PC-3 (cell line): ENCODE data around the gene C1QTNF3. TPM values are rescaled to one million over a fixed set of nuclear protein-coding genes. Genes with fewer than 3 reads are reported as not detected.
"Not testable (repeated sequence)": the region's sequence is repeated elsewhere in the genome, so short reads cannot be mapped to it uniquely, and the experiment has no call there.

Experiments
- ATAC-seq: fragments of 200-7000 bp; cut with Tn5 transposase; 2 replicates; pipeline ENCODE4 v1.9.1; 2020; ENCODE audit warnings: mild to moderate bottlenecking, moderate library complexity
- Bru-seq: library from RNA; stranded (reverse); fragments of 400-500 nt; gene quantifications from one replicate; lab custom pipeline; 2021; lab: Mats Ljungman, UMichigan
- BruChase-seq, 2 experiments: library from RNA; stranded (reverse); fragments of 400-500 nt; gene quantifications; one replicate each; lab custom pipeline; 2021; lab: Mats Ljungman, UMichigan
- BruUV-seq: library from RNA; stranded (reverse); fragments of 400-500 nt; replicated peaks from 2 replicates; lab custom pipeline; 2021; lab: Mats Ljungman, UMichigan
- CTCF ChIA-PET: fragments of 300-600 bp; sonication (Branson Sonifier 250); formaldehyde crosslinking; loops from one replicate; lab custom pipeline; 2022; ENCODE audit warnings: antibody characterized with exemption; lab: Charles Lee
- POLR2A ChIA-PET: fragments of 300-600 bp; sonication (Branson Sonifier 250); formaldehyde crosslinking; loops from one replicate; lab custom pipeline; 2022; ENCODE audit warnings: antibody characterized with exemption; ENCODE audit not compliant: unreplicated experiment; lab: Charles Lee
- DNase-seq: peaks from one replicate; pipeline ENCODE4 v3.0.0-alpha.2; 2015
- H2AFZ ChIP-seq: fragments of 300-600 bp; sonication (generic); 2 replicates; pipeline ENCODE4 v1.6.0; 2016; ENCODE audit warnings: antibody characterized with exemption, low read length
- H3F3A ChIP-seq: fragments of 300-600 bp; sonication (generic); one replicate; pipeline ENCODE4 v1.6.0; 2017; ENCODE audit warnings: antibody characterized with exemption, low read length, control low read depth, mild to moderate bottlenecking; ENCODE audit not compliant: unreplicated experiment
- H3K27ac ChIP-seq: fragments of 300-600 bp; sonication (generic); 2 replicates; pipeline ENCODE4 v1.5.1; 2016; ENCODE audit warnings: mild to moderate bottlenecking, low read length
- H3K27me3 ChIP-seq: fragments of 300-600 bp; sonication (generic); 2 replicates; pipeline ENCODE4 v1.6.1; 2016; ENCODE audit warnings: low read length, mixed read lengths
- H3K36me3 ChIP-seq: fragments of 300-600 bp; sonication (generic); 2 replicates; pipeline ENCODE4 v1.6.1; 2016; ENCODE audit warnings: low read depth, mixed run types, low read length, mixed read lengths
- H3K4me1 ChIP-seq: fragments of 300-600 bp; sonication (generic); 2 replicates; pipeline ENCODE4 v1.5.1; 2016; ENCODE audit warnings: low read length; ENCODE audit not compliant: insufficient read depth
- H3K4me2 ChIP-seq: fragments of 300-600 bp; sonication (generic); 2 replicates; pipeline ENCODE4 v1.6.0; 2016; ENCODE audit warnings: low read length
- H3K4me3 ChIP-seq: fragments of 300-600 bp; sonication (generic); 2 replicates; pipeline ENCODE4 v1.5.1; 2016; ENCODE audit warnings: mild to moderate bottlenecking, low read length, mixed read lengths
- H3K79me2 ChIP-seq: fragments of 300-600 bp; sonication (generic); 2 replicates; pipeline ENCODE4 v1.6.1; 2017; ENCODE audit warnings: low read length, mixed read lengths
- H3K9ac ChIP-seq: fragments of 300-600 bp; sonication (generic); 2 replicates; pipeline ENCODE4 v1.6.0; 2016; ENCODE audit warnings: mild to moderate bottlenecking, low read length
- H3K9me2 ChIP-seq: fragments of 300-600 bp; sonication (generic); replicated peaks from 2 replicates; pipeline ENCODE4 v1.6.1; 2016; ENCODE audit warnings: mixed run types, low read length, mixed read lengths
- H3K9me3 ChIP-seq: fragments of 300-600 bp; sonication (generic); 2 replicates; pipeline ENCODE4 v1.6.1; 2016; ENCODE audit warnings: low read length, mixed read lengths
- H4K20me1 ChIP-seq: fragments of 300-600 bp; sonication (generic); 2 replicates; pipeline ENCODE4 v1.6.1; 2016; ENCODE audit warnings: low read length, mixed read lengths
- CTCF ChIP-seq: fragments of 300-600 bp; sonication (generic); conservative IDR thresholded peaks from 2 replicates; pipeline ENCODE4 v1.5.1; 2017; ENCODE audit warnings: antibody characterized with exemption, low read depth, mild to moderate bottlenecking, low read length
- EZH2 ChIP-seq: fragments of 300-600 bp; sonication (generic); IDR thresholded peaks from one replicate; pipeline ENCODE4 v1.6.1; 2017; ENCODE audit warnings: antibody characterized with exemption, mild to moderate bottlenecking, low read length; ENCODE audit not compliant: unreplicated experiment
- EZH2phosphoT487 ChIP-seq: fragments of 300-600 bp; sonication (generic); IDR thresholded peaks from 2 replicates; pipeline ENCODE4 v1.6.1; 2018; ENCODE audit warnings: mild to moderate bottlenecking, antibody characterized with exemption, low read length, borderline replicate concordance
- intact Hi-C: fragments of 100-400 bp; cut with micrococcal nuclease; formaldehyde crosslinking; loops from 2 replicates; pipeline ENCODE4 v1.9.0; 2023
- long read RNA-seq: library from polyadenylated mRNA; unstranded; transcript quantifications from one replicate; pipeline ENCODE4 v2.0.0, GENCODE V29; 2021; ENCODE audit not compliant: unreplicated experiment
- total RNA-seq: library from RNA; depleted of rRNA; stranded (reverse); fragments of >200 nt; gene quantifications from 2 replicates; pipeline ENCODE4 v1.2.3, GENCODE V29; 2014; rRNA removed

The C1QTNF3 gene
- total RNA-seq = 0.92 and 1.1 TPM in 2 replicates
- percentile 54 among the genes with signal in this experiment for Bru-seq, nascent RNA
- percentile 71 among the genes with signal in this experiment for BruChase-seq, experiment 1, labeled RNA remaining after a 6-hour chase
- BruChase-seq, experiment 2, labeled RNA remaining after a 2-hour chase = percentile 78 among the genes with signal in this experiment
- long read RNA-seq, partial matches to known transcripts = 0 of 1 reads
- long read RNA-seq, other reads (novel, unspliced or antisense) = 1 of 1 reads

- Histone ChIP-seq H3K9me2 (no peaks in the 10 kb centered on the region), H3K27ac (no peak within 1 kb of the TSS), H3K9ac (no peak within 1 kb of the TSS), H3K9me3 (no peaks in the 10 kb centered on the region), H3K27me3 (no peaks in the 10 kb centered on the region), H3K4me2 (no peak within 1 kb of the TSS), H3K4me1 (peaks cover 27% of the 10 kb centered on the region), H2AFZ (no peak within 1 kb of the TSS), H4K20me1 (no peaks in the 10 kb centered on the region), H3K79me2 (no peaks in the 10 kb centered on the region), H3F3A (no peaks in the 10 kb centered on the region), H3K4me3 (no peak within 1 kb of the TSS), H3K36me3 (no peaks in the 10 kb centered on the region)
- DNase-seq = no peak
- CTCF ChIA-PET = no interaction called here
- intact Hi-C loops = no loop called here
- TF ChIP-seq EZH2phosphoT487 (no peak), CTCF (no peak), EZH2 (no peak)
- POLR2A ChIA-PET = no interaction called here
- ATAC-seq = no peak
- no TSS peak for BruUV-seq
Measured at GRCh38 chr5:34043099-34043876, at the start of gene C1QTNF3. TSS of gene C1QTNF3 (minus strand) at chr5:34043213. CDS start at chr5:34043125, 88 bp downstream.

GRCh38 chr5:34091039-34091438 is 48.0 kb upstream of the C1QTNF3 start:
- ATAC-seq, H4K20me1 ChIP-seq, H3K9me3 ChIP-seq, POLR2A ChIA-PET, H3K4me3 ChIP-seq, DNase-seq, H3K4me1 ChIP-seq, H3K9me2 ChIP-seq, H2AFZ ChIP-seq, intact Hi-C loops, H3F3A ChIP-seq, H3K4me2 ChIP-seq, BruUV-seq, H3K79me2 ChIP-seq, H3K36me3 ChIP-seq, H3K27ac ChIP-seq, CTCF ChIA-PET, H3K27me3 ChIP-seq, H3K9ac ChIP-seq: not testable (repeated sequence)

DNA sequence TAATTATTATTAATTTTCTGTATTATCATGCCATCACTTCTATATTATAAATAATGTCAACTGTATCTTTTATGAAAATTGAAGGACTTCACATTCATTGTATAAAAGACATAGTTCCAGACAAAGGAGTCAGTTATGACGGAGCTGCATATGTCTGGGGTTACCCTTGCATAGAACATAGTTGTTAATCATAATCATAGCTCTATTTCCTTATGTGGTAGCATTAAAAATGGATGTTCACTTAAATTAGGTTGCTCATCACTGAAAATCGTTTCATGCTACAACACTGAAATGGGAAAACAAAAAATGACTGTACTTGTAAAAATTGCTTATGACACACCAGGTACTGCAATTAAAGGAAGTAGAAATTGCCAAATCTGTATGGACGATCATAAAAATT is 46.8 kb upstream of the C1QTNF3 start:
- H3K27ac ChIP-seq, H3K4me1 ChIP-seq, H3K27me3 ChIP-seq, H4K20me1 ChIP-seq, H3K4me2 ChIP-seq, intact Hi-C loops, H3K79me2 ChIP-seq, H3K4me3 ChIP-seq, BruUV-seq, H2AFZ ChIP-seq, H3F3A ChIP-seq, H3K9me3 ChIP-seq, POLR2A ChIA-PET, H3K36me3 ChIP-seq, H3K9ac ChIP-seq, H3K9me2 ChIP-seq, CTCF ChIA-PET: not testable (repeated sequence)
- DNase-seq (peak; percentile 9), ATAC-seq (peak; percentile 81)

GRCh38 chr5:34087728-34088127 is 44.7 kb upstream of the C1QTNF3 start:
- BruUV-seq, H2AFZ ChIP-seq, H3K27ac ChIP-seq, H3F3A ChIP-seq, H3K4me3 ChIP-seq, H3K27me3 ChIP-seq, CTCF ChIA-PET, H3K4me2 ChIP-seq, H3K4me1 ChIP-seq, POLR2A ChIA-PET, H3K79me2 ChIP-seq, DNase-seq, H3K9ac ChIP-seq, H4K20me1 ChIP-seq, intact Hi-C loops, H3K36me3 ChIP-seq, H3K9me3 ChIP-seq, H3K9me2 ChIP-seq: not testable (repeated sequence)
- ATAC-seq = peak; percentile 40

GRCh38 chr5:34083898-34084297 is 40.9 kb upstream of the C1QTNF3 start:
- H3K27me3 ChIP-seq, POLR2A ChIA-PET, H3F3A ChIP-seq, H3K79me2 ChIP-seq, CTCF ChIA-PET, H3K9me2 ChIP-seq, DNase-seq, H3K9ac ChIP-seq, H3K27ac ChIP-seq, H3K9me3 ChIP-seq, H3K36me3 ChIP-seq, H4K20me1 ChIP-seq, BruUV-seq: not testable (repeated sequence)
- H2AFZ ChIP-seq = peak overlapping the region; percentile 57; the same call in 1 of the 2 replicates
- intact Hi-C loops = loop anchor here (5.0 kb wide), 1 partner anchor 77 kb away; the partner anchor contains the start of gene AMACR
- ATAC-seq = peak; percentile 52
- H3K4me1 ChIP-seq = peaks cover 11% of the 10 kb centered on the region
- H3K4me2 ChIP-seq = peak overlapping the region; percentile 77
- peak overlapping the region; percentile 57 for H3K4me3 ChIP-seq
